B cell (primary cell): ENCODE results near the gene DLK1.

Experiments used
- EZH2 ChIP-seq: IDR thresholded peaks from 2 replicates; pipeline ENCODE4 v1.6.1; 2012; ENCODE audit warnings: borderline replicate concordance, low read depth, mild to moderate bottlenecking, moderate library complexity, low read length; ENCODE audit not compliant: insufficient read depth, poor library complexity, severe bottlenecking
- TF ChIP-seq, protein P1 (sequence below): fragments of 200-600 bp; IDR thresholded peaks from one replicate; pipeline ENCODE4 v1.8.0; 2022; ENCODE audit warnings: antibody characterized with exemption, mild to moderate bottlenecking

DNA sequence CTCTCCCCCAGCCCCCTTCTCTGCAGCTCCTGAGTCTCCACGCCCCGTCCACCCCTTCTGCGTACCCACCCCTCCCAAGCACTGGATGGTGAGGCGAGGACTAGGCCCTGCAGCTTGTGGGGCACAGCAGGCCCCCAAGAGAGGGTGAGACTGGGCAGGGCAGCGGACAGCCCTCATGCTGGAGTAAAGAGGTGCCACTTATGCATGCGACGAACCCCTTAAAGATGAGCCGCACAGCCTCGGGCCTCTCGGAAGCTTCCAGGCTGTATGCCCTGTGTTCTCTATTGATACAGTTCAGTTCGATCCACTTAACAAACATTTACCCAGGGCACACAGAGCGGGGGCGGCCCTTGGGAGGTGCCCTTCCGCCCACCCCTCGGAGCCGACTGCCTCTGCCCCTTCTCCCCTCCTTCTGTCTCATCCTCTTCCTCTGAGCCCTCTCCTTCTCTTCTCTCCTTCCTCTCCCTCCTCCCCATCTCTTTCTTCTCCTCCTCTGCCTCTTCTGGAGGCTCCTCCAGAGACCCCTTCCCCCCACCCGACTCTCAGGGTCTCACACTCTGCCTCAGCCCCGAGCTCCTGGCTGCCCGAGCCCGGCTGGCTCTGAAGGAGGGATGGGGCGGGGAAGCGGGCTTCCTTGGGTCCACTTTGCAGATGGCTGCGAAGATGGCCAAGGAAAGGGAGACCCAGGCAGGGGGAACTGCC is 32.7 kb upstream of the DLK1 start:
- TF ChIP-seq, protein P1, sequence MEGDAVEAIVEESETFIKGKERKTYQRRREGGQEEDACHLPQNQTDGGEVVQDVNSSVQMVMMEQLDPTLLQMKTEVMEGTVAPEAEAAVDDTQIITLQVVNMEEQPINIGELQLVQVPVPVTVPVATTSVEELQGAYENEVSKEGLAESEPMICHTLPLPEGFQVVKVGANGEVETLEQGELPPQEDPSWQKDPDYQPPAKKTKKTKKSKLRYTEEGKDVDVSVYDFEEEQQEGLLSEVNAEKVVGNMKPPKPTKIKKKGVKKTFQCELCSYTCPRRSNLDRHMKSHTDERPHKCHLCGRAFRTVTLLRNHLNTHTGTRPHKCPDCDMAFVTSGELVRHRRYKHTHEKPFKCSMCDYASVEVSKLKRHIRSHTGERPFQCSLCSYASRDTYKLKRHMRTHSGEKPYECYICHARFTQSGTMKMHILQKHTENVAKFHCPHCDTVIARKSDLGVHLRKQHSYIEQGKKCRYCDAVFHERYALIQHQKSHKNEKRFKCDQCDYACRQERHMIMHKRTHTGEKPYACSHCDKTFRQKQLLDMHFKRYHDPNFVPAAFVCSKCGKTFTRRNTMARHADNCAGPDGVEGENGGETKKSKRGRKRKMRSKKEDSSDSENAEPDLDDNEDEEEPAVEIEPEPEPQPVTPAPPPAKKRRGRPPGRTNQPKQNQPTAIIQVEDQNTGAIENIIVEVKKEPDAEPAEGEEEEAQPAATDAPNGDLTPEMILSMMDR = no peak
- no peak for TF ChIP-seq EZH2
